ENCODE measurements around the gene RAP1A.

DNA sequence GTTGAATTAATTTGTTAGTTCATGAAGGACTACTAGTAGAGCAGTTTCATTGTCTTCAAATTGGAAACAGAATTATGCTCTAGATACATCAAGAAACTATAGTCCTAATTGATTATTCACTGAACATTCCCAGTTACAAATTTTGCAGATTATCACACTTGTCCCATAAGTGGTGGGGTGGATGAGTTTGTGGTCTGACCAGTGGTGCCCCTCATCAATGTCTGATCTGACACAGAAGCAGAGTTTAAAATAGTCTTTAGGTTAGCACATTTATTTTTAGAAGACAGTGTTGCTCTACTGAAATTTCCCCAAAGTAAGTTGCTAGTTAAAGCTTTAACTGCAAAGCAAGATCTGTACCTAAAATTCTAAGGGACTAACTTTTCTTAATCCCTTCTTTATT, 76.7 kb downstream of the RAP1A start:
- TF ChIP-seq, protein P1, sequence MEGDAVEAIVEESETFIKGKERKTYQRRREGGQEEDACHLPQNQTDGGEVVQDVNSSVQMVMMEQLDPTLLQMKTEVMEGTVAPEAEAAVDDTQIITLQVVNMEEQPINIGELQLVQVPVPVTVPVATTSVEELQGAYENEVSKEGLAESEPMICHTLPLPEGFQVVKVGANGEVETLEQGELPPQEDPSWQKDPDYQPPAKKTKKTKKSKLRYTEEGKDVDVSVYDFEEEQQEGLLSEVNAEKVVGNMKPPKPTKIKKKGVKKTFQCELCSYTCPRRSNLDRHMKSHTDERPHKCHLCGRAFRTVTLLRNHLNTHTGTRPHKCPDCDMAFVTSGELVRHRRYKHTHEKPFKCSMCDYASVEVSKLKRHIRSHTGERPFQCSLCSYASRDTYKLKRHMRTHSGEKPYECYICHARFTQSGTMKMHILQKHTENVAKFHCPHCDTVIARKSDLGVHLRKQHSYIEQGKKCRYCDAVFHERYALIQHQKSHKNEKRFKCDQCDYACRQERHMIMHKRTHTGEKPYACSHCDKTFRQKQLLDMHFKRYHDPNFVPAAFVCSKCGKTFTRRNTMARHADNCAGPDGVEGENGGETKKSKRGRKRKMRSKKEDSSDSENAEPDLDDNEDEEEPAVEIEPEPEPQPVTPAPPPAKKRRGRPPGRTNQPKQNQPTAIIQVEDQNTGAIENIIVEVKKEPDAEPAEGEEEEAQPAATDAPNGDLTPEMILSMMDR (conservative IDR thresholded peaks at IDR 0.05; ENCODE audit: low read length): no peak
- no peak for TF ChIP-seq EZH2phosphoT487 (IDR thresholded peaks at IDR 0.05; ENCODE audit: borderline replicate concordance)
